Neutrophil (primary cell): ENCODE results near the gene PSME3.

Experiments
- H3K27ac ChIP-seq: fragments of 200-600 bp; sonication (generic); 2 replicates; pipeline ENCODE4 v1.5.1; 2016; ENCODE audit warnings: mild to moderate bottlenecking, moderate library complexity
- H3K27me3 ChIP-seq: fragments of 200-600 bp; sonication (generic); 2 replicates; pipeline ENCODE4 v1.6.0; 2016; ENCODE audit warnings: mild to moderate bottlenecking
- H3K36me3 ChIP-seq: fragments of 200-600 bp; sonication (generic); 2 replicates; pipeline ENCODE4 v1.5.1; 2017
- H3K4me1 ChIP-seq, 2 experiments: fragments of 200-600 bp in 1 of 2; sonication (generic) in 1 of 2; 1 replicate in 1 of 2; 2 replicates in 1 of 2; pipeline versions ENCODE4 v1.5.1 to v1.6.1; 2013 to 2016; ENCODE audit warnings: low read depth in 1 of 2, low read length in 1 of 2, mild to moderate bottlenecking in 1 of 2, moderate library complexity in 1 of 2; ENCODE audit not compliant: control insufficient read depth in 1 of 2, insufficient read depth in 1 of 2
- H3K4me3 ChIP-seq, 2 experiments: fragments of 200-600 bp in 1 of 2; sonication (generic) in 1 of 2; 1 replicate in 1 of 2; 2 replicates in 1 of 2; pipeline ENCODE4 v1.5.1; 2013 to 2016; ENCODE audit warnings: low read depth in 1 of 2, low read length in 1 of 2, mild to moderate bottlenecking in 1 of 2, moderate library complexity in 1 of 2
- H3K9me3 ChIP-seq: fragments of 200-600 bp; sonication (generic); 2 replicates; pipeline ENCODE4 v1.5.1; 2016
- CTCF ChIP-seq: fragments of 200-600 bp; sonication (generic); IDR thresholded peaks from 2 replicates; pipeline ENCODE4 v1.5.1; 2016; ENCODE audit warnings: antibody characterized with exemption

The PSME3 gene

GRCh38 chr17:42818379-42818778, 14.8 kb upstream of the PSME3 start:
- H3K27me3 ChIP-seq: no peaks in the 10 kb centered on the region
- H3K27ac ChIP-seq: no peak overlapping the region
- no peaks in the 10 kb centered on the region for H3K9me3 ChIP-seq
- H3K4me1 ChIP-seq: peaks cover 3 to 7% of the 10 kb centered on the region in 2 experiments
- no peak for TF ChIP-seq CTCF
- H3K4me3 ChIP-seq: no peak overlapping the region
- H3K36me3 ChIP-seq: peaks cover 90% of the 10 kb centered on the region

GRCh38 chr17:42819939-42820535, 13.2 kb upstream of the PSME3 start:
- TF ChIP-seq CTCF: peak; percentile 63
- Histone ChIP-seq H3K36me3 (peaks cover 73% of the 10 kb centered on the region), H3K4me1 (peaks cover 11 to 16% of the 10 kb centered on the region in 2 experiments), H3K4me3 (no peak overlapping the region), H3K27me3 (no peaks in the 10 kb centered on the region), H3K27ac (no peak overlapping the region), H3K9me3 (no peaks in the 10 kb centered on the region)

GRCh38 chr17:42821176-42821575, 12.0 kb upstream of the PSME3 start:
- no peak overlapping the region for H3K4me3 ChIP-seq
- TF ChIP-seq CTCF: no peak
- H3K4me1 ChIP-seq: peaks cover 11 to 16% of the 10 kb centered on the region in 2 experiments
- no peak overlapping the region for H3K27ac ChIP-seq
- no peaks in the 10 kb centered on the region for H3K27me3 ChIP-seq
- H3K9me3 ChIP-seq: no peaks in the 10 kb centered on the region
- peaks cover 62% of the 10 kb centered on the region for H3K36me3 ChIP-seq

- no peaks in the 10 kb centered on the region for H3K36me3 ChIP-seq
- H3K9me3 ChIP-seq: no peaks in the 10 kb centered on the region
- H3K27ac ChIP-seq: no peak overlapping the region
- peaks cover 13 to 17% of the 10 kb centered on the region in 2 experiments for H3K4me1 ChIP-seq
- peaks cover 24% of the 10 kb centered on the region for H3K27me3 ChIP-seq
- no peak overlapping the region for H3K4me3 ChIP-seq
- TF ChIP-seq CTCF: no peak
Observed at GRCh38 chr17:42827472-42827871, 5.7 kb upstream of the PSME3 start.

- Histone ChIP-seq H3K9me3 (no peaks in the 10 kb centered on the region), H3K27me3 (peaks cover 24% of the 10 kb centered on the region), H3K4me1 (peaks cover 32 to 33% of the 10 kb centered on the region in 2 experiments), H3K36me3 (peaks cover under 1% of the 10 kb centered on the region), H3K4me3 (no peak overlapping the region), H3K27ac (no peak overlapping the region)
- no peak for TF ChIP-seq CTCF
Observed at GRCh38 chr17:42830971-42831370, 2.2 kb upstream of the PSME3 start.
